Tibial nerve (tissue), 4 donors: ENCODE data around the gene PSTPIP1. TPM values are rescaled to one million over a fixed set of nuclear protein-coding genes. Genes with fewer than 3 reads are reported as not detected.

Source experiments
- DNase-seq, 2 donors: peaks; one replicate each; pipeline ENCODE4 v3.0.0-alpha.2; 2019; ENCODE audit warnings: low spot score in 2 of 2
- H3K27ac ChIP-seq, 4 donors: fragments of 200-600 bp; sonication (generic) in 3 of 4; one replicate each; pipeline ENCODE4 v1.5.1; 2017 to 2019; ENCODE audit warnings: mild to moderate bottlenecking in 1 of 4
- H3K27me3 ChIP-seq, 2 donors: fragments of 200-600 bp; sonication (generic) in 1 of 2; one replicate each; pipeline versions ENCODE4 v1.5.1 to v1.6.0; 2017 to 2019
- H3K36me3 ChIP-seq, 3 donors: fragments of 200-600 bp; sonication (generic); one replicate each; pipeline ENCODE4 v1.5.1; 2018 to 2019
- H3K4me1 ChIP-seq, 4 donors: fragments of 200-600 bp; sonication (generic) in 3 of 4; one replicate each; pipeline ENCODE4 v1.5.1; 2017 to 2019
- H3K4me3 ChIP-seq, 4 donors: fragments of 200-600 bp; sonication (generic) in 3 of 4; one replicate each; pipeline ENCODE4 v1.5.1; 2017 to 2019; ENCODE audit warnings: mild to moderate bottlenecking in 1 of 4, moderate library complexity in 1 of 4
- H3K9me3 ChIP-seq, 4 donors: fragments of 200-600 bp; sonication (generic) in 3 of 4; one replicate each; pipeline ENCODE4 v1.5.1; 2017 to 2019
- CTCF ChIP-seq, 5 experiments: fragments of 200-600 bp in 3 of 5; fragments of 450-650 bp in 2 of 5; sonication (generic) in 3 of 5; IDR thresholded peaks; one replicate each; pipeline ENCODE4 v1.5.1; 2016 to 2019; ENCODE audit warnings: antibody characterized with exemption in 5 of 5, mild to moderate bottlenecking in 3 of 5, moderate library complexity in 2 of 5
- EP300 ChIP-seq, 2 donors: sonication (generic); formaldehyde crosslinking; IDR thresholded peaks; one replicate each; pipeline ENCODE4 v1.6.1; 2017; ENCODE audit warnings: antibody characterized with exemption in 2 of 2, mild to moderate bottlenecking in 1 of 2
- POLR2A ChIP-seq, 2 donors: fragments of 450-650 bp; IDR thresholded peaks; one replicate each; pipeline ENCODE4 v1.6.1; 2017; ENCODE audit warnings: antibody characterized with exemption in 2 of 2, mild to moderate bottlenecking in 2 of 2, moderate library complexity in 2 of 2
- whole genome bisulfite sequencing, 2 donors: methylation state at CpG; one replicate each; pipeline ENCODE4 v1.1.5; 2018; 5-methylcytosine and 5-hydroxymethylcytosine counted together
- total RNA-seq, 4 donors: library from RNA; depleted of rRNA; stranded (reverse); fragments of >200 nt; gene quantifications; one replicate each; pipeline ENCODE4 v1.1.0, GENCODE V29; 2016

The PSTPIP1 gene
- total RNA-seq, 4 donors from 2014 or later = 13.6 to 54.6 (median 19.3) TPM

GRCh38 chr15:77029166-77030047 lies 34.5 kb downstream of the PSTPIP1 start:
- H3K4me3 ChIP-seq = no peak overlapping the region
- no peak overlapping the region for H3K27ac ChIP-seq
- H3K9me3 ChIP-seq = no peaks in the 10 kb centered on the region
- TF ChIP-seq CTCF (IDR thresholded peaks at IDR 0.05) = no peak
- H3K36me3 ChIP-seq = no peaks in the 10 kb centered on the region
- peaks cover 0 to 39% (median 0%) of the 10 kb centered on the region in 4 donors for H3K4me1 ChIP-seq
- peaks cover 0 to 4% of the 10 kb centered on the region in 2 donors for H3K27me3 ChIP-seq
- peak in 1 of 2 donors; percentile 11 for DNase-seq
- WGBS, 2 donors = 86 to 90% methylated on average over 20 to 21 of the region's 21 CpGs

- Histone ChIP-seq H3K27ac (no peak overlapping the region), H3K4me3 (no peak overlapping the region), H3K36me3 (no peaks in the 10 kb centered on the region), H3K27me3 (peaks cover 0 to 4% of the 10 kb centered on the region in 2 donors), H3K4me1 (peaks cover 0 to 46% (median 4%) of the 10 kb centered on the region in 4 donors), H3K9me3 (no peaks in the 10 kb centered on the region)
- no peak for TF ChIP-seq CTCF (IDR thresholded peaks at IDR 0.05)
- TF ChIP-seq EP300 (IDR thresholded peaks at IDR 0.05) = no peak
- no peak for TF ChIP-seq POLR2A (IDR thresholded peaks at IDR 0.05)
- peak in 1 of 2 donors; percentile 7 for DNase-seq
- 72 to 73% methylated on average over 15 to 19 of the region's 22 CpGs for WGBS, 2 donors
Measured at GRCh38 chr15:77030048-77030927, 35.4 kb downstream of the PSTPIP1 start.

GRCh38 chr15:77030928-77031375 lies 36.0 kb downstream of the PSTPIP1 start:
- TF ChIP-seq POLR2A (IDR thresholded peaks at IDR 0.05) = no peak
- no peak for TF ChIP-seq EP300 (IDR thresholded peaks at IDR 0.05)
- TF ChIP-seq CTCF (IDR thresholded peaks at IDR 0.05) = no peak
- peaks cover 0 to 52% (median 5%) of the 10 kb centered on the region in 4 donors for H3K4me1 ChIP-seq
- H3K4me3 ChIP-seq = no peak overlapping the region
- peak in 1 of 2 donors; percentile 5 for DNase-seq
- H3K9me3 ChIP-seq = no peaks in the 10 kb centered on the region
- H3K36me3 ChIP-seq = no peaks in the 10 kb centered on the region
- no peak overlapping the region for H3K27ac ChIP-seq
- WGBS, 2 donors = 49% methylated on average over 9 of the region's 10 CpGs; no CpG with 5 or more reads in 1 of the 2 donors
- H3K27me3 ChIP-seq = peaks cover 0 to 4% of the 10 kb centered on the region in 2 donors

GRCh38 chr15:77031376-77032050 lies 36.6 kb downstream of the PSTPIP1 start:
- Histone ChIP-seq H3K27ac (no peak overlapping the region), H3K4me3 (no peak overlapping the region), H3K9me3 (no peaks in the 10 kb centered on the region), H3K36me3 (peaks cover 0 to 3% (median 0%) of the 10 kb centered on the region in 3 donors), H3K4me1 (peaks cover 0 to 57% (median 5%) of the 10 kb centered on the region in 4 donors), H3K27me3 (peaks cover 0 to 4% of the 10 kb centered on the region in 2 donors)
- WGBS, 2 donors = 85 to 88% methylated on average over 10 to 11 of the region's 12 CpGs
- TF ChIP-seq CTCF (IDR thresholded peaks at IDR 0.05) (no peak), EP300 (IDR thresholded peaks at IDR 0.05) (no peak), POLR2A (IDR thresholded peaks at IDR 0.05) (no peak)
- DNase-seq = no peak
